Mesothelial cell of epicardium (in vitro differentiated cells): ENCODE results near the gene ERC1. TPM values are rescaled to one million over a fixed set of nuclear protein-coding genes. Genes with fewer than 3 reads are reported as not detected.

Experiments used
- DNase-seq, 2 experiments: peaks; one replicate each; pipeline ENCODE4 v3.0.0; 2021; ENCODE audit warnings: low spot score in 2 of 2; ENCODE audit not compliant: unreplicated experiment in 2 of 2
- H3K27ac Mint-ChIP-seq: 2 replicates; pipeline ENCODE4 v1.8.0; 2021; ENCODE audit warnings: mixed read lengths
- H3K27me3 Mint-ChIP-seq: 2 replicates; pipeline ENCODE4 v1.8.0; 2021; ENCODE audit warnings: low read depth, mixed read lengths
- H3K36me3 Mint-ChIP-seq: 2 replicates; pipeline ENCODE4 v1.8.0; 2021; ENCODE audit warnings: mixed read lengths
- H3K4me1 Mint-ChIP-seq: 2 replicates; pipeline ENCODE4 v1.8.0; 2021; ENCODE audit warnings: mixed read lengths
- H3K4me3 Mint-ChIP-seq: 2 replicates; pipeline ENCODE4 v1.8.0; 2021; ENCODE audit warnings: mild to moderate bottlenecking, moderate library complexity, mixed read lengths
- H3K9me3 Mint-ChIP-seq: 2 replicates; pipeline ENCODE4 v1.8.0; 2021; ENCODE audit warnings: mixed read lengths
- total RNA-seq: library from RNA; stranded (reverse); gene quantifications from 3 replicates; pipeline ENCODE4 v1.2.1, GENCODE V29; 2021
- TF ChIP-seq, protein P1 (sequence below): fragments of 200-600 bp; sonication (generic); IDR thresholded peaks from one replicate; pipeline ENCODE4 v1.5.0; 2021; ENCODE audit warnings: antibody characterized with exemption; ENCODE audit not compliant: unreplicated experiment

ERC1 gene
- total RNA-seq, 1 donor from 2014 or later, result 66.1 TPM

- no peak for DNase-seq
These were observed 72.8 kb downstream of the ERC1 start for GRCh38 chr12:1063852-1064251.

DNA sequence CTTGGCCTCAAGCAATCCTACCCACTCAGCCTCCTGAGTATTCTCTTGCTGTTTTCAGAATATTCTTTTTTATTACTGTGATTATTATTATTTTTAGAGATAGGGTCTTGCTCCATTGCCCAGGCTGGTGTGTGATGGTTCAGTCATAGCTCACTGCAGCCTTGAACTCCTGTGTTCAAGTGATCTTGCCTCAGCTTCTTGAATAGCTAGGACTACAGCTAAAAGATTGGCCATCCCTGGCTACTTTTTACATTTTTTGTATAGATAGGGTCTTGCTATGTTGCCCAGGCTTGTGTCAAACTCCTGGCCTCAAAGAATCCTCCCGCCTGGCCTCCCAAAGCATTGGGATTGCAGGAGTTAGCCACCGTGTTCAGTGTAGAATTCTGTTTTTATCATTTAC is 73.3 kb downstream of the ERC1 start:
- Mint-ChIP-seq H3K27ac (no peak overlapping the region), H3K4me3 (no peak overlapping the region), H3K4me1 (no peaks in the 10 kb centered on the region), H3K36me3 (peaks cover 44% of the 10 kb centered on the region), H3K9me3 (peaks cover 42% of the 10 kb centered on the region), H3K27me3 (no peaks in the 10 kb centered on the region)
- TF ChIP-seq, protein P1, sequence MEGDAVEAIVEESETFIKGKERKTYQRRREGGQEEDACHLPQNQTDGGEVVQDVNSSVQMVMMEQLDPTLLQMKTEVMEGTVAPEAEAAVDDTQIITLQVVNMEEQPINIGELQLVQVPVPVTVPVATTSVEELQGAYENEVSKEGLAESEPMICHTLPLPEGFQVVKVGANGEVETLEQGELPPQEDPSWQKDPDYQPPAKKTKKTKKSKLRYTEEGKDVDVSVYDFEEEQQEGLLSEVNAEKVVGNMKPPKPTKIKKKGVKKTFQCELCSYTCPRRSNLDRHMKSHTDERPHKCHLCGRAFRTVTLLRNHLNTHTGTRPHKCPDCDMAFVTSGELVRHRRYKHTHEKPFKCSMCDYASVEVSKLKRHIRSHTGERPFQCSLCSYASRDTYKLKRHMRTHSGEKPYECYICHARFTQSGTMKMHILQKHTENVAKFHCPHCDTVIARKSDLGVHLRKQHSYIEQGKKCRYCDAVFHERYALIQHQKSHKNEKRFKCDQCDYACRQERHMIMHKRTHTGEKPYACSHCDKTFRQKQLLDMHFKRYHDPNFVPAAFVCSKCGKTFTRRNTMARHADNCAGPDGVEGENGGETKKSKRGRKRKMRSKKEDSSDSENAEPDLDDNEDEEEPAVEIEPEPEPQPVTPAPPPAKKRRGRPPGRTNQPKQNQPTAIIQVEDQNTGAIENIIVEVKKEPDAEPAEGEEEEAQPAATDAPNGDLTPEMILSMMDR, result no peak
- no peak for DNase-seq

More at GRCh38 chr12:1063852-1064251, 72.8 kb downstream of the ERC1 start:
- Mint-ChIP-seq H3K27me3 (no peaks in the 10 kb centered on the region), H3K9me3 (peaks cover 47% of the 10 kb centered on the region), H3K4me3 (no peak overlapping the region), H3K27ac (no peak overlapping the region), H3K36me3 (peaks cover 49% of the 10 kb centered on the region), H3K4me1 (no peaks in the 10 kb centered on the region)
- TF ChIP-seq, protein P1, result no peak

- TF ChIP-seq, protein P1, result no peak
- Mint-ChIP-seq H3K27ac (no peak overlapping the region), H3K36me3 (peaks cover 35% of the 10 kb centered on the region), H3K4me3 (no peak overlapping the region), H3K4me1 (no peaks in the 10 kb centered on the region), H3K27me3 (no peaks in the 10 kb centered on the region), H3K9me3 (peaks cover 35% of the 10 kb centered on the region)
- DNase-seq, result no peak
These were observed 74.6 kb downstream of the ERC1 start for GRCh38 chr12:1065629-1066028.

- TF ChIP-seq, protein P1, result no peak
- H3K36me3 Mint-ChIP-seq, result peaks cover 7% of the 10 kb centered on the region
- no peak overlapping the region for H3K4me3 Mint-ChIP-seq
- H3K27ac Mint-ChIP-seq, result no peak overlapping the region
- H3K27me3 Mint-ChIP-seq, result no peaks in the 10 kb centered on the region
- H3K4me1 Mint-ChIP-seq, result peaks cover 9% of the 10 kb centered on the region
- peaks cover 5% of the 10 kb centered on the region for H3K9me3 Mint-ChIP-seq
- DNase-seq, result no peak
These were observed 78.8 kb downstream of the ERC1 start for GRCh38 chr12:1069846-1070245.

GRCh38 chr12:1071182-1071581 is 80.2 kb downstream of the ERC1 start:
- Mint-ChIP-seq H3K4me3 (no peak overlapping the region), H3K36me3 (no peaks in the 10 kb centered on the region), H3K27me3 (no peaks in the 10 kb centered on the region), H3K9me3 (no peaks in the 10 kb centered on the region), H3K27ac (no peak overlapping the region), H3K4me1 (peaks cover 12% of the 10 kb centered on the region)
- no peak for DNase-seq
- TF ChIP-seq, protein P1, result no peak

DNA sequence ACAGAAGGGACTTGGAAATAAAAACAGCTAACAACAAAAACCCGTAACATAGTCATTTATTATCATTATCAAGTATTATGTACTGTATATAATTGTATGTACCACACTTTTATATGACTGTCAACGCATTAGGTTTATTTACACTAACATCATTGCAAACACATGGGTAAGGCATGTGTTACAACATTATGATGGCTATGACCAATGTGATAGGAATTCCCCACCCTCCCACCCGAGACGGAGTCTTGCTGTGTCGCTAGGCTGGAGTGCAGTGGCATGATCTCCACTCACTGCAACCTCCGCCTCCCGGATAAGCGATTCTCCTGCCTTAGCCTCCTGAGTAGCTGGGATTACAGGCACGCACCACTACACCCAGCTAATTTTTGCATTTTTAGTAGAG is 82.6 kb downstream of the ERC1 start:
- no peak for DNase-seq
- no peak overlapping the region for H3K4me3 Mint-ChIP-seq
- TF ChIP-seq, protein P1, result no peak
- H3K9me3 Mint-ChIP-seq, result no peaks in the 10 kb centered on the region
- no peaks in the 10 kb centered on the region for H3K27me3 Mint-ChIP-seq
- H3K4me1 Mint-ChIP-seq, result peaks cover 17% of the 10 kb centered on the region
- no peaks in the 10 kb centered on the region for H3K36me3 Mint-ChIP-seq
- no peak overlapping the region for H3K27ac Mint-ChIP-seq
